GM18526 (cell line): ENCODE results near the gene GALP.
A peak's percentile ranks its signal among the peaks of the same experiment; 100 is the strongest.
"Not testable (repeated sequence)": the region's sequence is repeated elsewhere in the genome, so short reads cannot be mapped to it uniquely, and the experiment has no call there.

Experiments
- POLR2A ChIP-seq: IDR thresholded peaks from 3 replicates; pipeline ENCODE4 v1.6.1; 2011; ENCODE audit not compliant: insufficient read length; ENCODE audit errors: extremely low read depth

Gene GALP

DNA sequence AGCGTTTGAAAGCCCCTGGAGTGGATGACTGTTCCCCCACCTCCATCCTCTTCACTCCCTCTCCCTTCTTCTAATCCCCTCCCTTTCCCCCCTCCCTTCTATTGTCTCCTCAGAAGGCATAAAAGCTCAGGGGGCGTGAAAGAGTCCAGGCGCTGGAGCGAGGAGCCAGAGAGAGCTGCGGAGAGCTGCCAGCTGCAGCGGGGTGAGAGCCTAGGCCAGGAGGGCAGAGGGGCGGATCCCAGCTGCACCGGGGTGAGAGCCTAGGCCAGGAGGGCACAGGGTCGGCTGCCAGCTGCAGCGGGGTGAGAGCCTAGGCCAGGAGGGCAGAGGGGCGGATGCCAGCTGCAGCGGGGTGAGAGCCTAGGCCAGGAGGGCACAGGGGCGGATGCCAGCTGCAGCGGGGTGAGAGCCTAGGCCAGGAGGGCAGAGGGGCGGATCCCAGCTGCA is at the start of gene GALP:
TSS of gene GALP (plus strand) at position 148 of the 447 bp plus-strand sequence. CDS start 1,101 bp downstream, outside the sequence.
- TF ChIP-seq POLR2A = not testable (repeated sequence)

DNA sequence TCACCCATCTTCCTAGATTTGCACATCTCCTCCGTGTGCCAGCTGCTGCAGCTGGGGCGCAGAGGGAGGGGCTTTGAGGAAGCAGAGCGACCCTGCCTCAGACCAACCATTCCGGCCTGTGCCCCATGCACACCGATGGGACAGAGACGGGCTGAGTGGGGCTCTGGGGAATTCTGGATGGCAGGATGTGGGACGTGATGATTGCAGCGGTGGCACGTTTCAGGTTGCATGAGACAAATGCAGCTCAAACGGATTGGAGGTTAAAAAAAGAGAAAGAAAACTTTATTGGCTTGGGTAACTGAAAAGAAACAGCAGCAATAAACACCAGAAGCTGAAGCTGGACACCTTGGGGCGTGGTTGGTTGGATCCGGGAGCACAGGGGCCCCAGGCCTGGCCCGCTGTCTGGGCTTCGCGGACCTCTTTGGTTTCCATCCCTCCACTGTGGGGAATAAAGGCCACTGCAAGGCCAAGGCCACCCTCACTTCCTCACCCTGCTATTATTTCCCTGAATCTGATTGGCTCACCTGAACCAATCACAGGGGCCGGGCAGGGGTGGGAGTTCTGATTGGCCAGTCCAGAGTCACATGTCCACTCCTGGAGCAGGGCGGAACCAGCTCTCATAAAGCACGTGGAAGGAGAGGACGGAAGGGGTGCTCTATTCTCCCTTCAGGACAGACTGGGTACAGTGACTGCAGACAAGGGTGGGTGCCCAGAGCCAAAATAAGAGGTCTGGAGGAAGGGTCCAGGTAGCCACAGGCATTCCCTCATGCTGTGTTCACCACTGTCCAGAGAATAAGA is 48.6 kb upstream of the GALP start:
- no peak for TF ChIP-seq POLR2A

DNA sequence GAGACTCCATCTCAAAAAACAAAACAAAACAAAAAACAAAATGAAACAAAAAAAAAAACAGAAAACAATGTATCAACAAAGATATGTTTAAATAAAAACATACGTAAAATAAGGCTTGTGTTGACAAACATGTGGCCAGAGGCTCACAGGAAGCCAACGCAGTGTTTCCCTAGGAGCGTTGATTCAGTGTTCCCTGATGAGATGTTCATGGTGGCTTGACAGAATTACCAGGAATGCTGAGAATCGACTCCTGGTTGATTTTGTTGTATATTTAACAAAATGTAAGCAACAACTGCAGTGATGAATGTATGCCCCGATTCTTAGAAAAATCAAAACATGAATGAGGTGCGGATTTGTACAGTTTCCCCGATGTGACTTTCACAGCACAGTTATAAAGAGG is 45.8 kb upstream of the GALP start:
- no peak for TF ChIP-seq POLR2A

DNA sequence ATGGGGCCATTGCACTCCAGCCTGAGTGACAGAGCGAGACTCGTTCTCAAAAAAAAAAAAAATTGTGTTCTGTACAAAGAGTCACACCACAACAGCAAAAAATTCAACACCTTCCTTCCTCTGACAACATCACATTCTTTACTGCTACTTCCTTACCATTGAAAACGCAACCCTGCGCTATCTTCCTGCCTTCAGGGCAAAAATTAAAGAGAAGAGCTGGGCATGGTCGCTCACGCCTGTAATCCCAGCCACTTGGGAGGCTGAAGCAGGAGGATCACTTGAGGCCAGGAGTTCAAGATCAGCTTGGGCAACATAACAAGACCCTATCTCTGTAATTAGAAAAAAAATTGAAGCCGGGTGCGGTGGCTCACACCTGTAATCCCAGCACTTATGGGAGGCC is 44.2 kb upstream of the GALP start:
- TF ChIP-seq POLR2A = no peak

DNA sequence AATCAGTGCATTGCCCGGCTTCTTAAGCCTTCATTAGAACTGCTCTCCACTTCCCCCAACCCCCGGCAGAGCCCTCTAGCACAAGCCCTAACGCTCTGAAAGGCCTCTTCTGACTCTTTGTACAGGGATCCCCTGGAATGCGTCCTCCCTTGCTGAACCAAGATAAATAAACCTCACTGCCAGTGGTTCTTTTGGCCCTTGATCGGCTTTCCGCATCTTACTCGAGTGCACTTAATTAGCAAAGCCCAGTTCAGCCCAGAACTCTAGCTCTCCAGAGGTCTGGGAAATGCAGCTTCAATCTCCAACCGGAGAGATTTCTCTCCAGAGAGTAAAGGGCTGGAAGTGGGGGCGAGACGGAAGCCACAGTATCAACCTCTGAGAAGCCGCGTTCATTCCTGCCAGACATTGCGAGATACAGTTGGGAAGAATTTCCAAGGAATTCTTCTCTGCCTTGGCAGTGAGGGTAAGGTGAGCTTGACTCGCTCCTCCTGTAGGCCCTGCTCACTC is 43.4 kb upstream of the GALP start:
- TF ChIP-seq POLR2A = no peak

DNA sequence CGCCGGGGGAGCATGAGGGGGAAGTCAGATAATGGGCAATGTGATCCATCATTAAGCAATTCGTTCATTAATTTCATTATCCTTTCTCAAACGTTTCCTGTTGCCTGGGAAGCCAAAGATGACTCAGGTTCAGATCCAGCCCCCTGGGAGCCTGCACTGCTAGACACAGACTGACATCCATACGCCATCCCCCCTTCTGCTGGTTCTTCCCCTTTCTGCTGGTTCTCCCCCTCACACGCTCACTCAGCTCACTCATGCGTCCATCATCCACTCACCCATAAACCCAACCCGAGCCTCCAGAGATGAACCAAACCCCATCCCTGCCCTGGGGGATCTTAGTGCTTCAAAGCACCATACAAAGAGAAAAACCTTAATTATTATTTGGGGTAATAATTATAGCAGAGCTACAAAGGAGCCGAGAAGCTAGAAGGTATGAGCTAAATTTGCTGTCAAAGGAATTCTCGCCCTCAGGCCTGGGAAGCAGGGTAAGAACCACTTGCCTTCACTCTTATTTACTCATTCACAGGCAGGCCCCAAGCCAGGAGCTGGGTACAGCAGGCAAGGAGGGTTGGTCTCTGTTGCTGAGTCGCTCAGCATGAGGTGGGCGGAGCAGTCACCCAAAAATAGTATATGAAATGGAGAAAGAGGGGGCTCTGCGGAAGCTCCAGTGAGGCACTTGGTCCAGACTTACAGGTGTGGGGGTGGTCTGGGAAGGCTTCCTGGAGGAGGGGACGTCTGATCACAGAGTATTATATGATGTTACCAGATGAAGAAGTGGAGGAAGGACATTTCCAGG is 41.8 kb upstream of the GALP start:
- no peak for TF ChIP-seq POLR2A

DNA sequence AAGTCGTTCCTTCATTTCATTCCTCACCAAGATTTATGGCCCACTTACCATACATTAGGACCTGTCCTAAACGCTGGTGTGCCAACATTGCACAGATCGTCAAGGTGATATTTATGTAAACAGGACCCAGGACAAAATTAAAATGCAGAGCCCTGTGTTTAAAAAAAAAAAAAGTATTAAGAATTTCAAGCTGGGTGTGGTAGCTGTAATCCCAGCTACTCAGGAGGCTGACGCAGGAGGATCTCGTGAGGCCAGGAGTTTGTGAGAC is 41.2 kb upstream of the GALP start:
- TF ChIP-seq POLR2A = no peak

DNA sequence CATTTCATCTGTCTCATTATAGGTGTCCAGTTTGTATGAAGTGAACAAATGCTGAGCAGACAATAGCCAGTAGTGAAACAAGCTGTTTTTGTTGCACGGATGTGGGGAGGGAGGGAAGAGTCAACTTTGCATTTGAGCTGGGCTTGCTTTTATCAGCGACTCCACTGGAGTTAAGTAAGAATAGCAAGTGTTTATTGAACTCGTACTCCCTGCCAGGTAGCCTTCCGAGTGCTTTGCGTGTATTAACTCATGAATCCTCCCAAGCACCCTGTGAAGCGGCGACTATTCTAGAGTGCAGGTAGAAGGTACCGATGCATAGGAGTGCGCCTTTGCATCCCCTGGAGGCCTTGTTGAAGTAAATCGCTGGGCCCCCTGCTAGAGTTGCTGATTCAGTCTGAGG is 39.4 kb upstream of the GALP start:
- TF ChIP-seq POLR2A = no peak

DNA sequence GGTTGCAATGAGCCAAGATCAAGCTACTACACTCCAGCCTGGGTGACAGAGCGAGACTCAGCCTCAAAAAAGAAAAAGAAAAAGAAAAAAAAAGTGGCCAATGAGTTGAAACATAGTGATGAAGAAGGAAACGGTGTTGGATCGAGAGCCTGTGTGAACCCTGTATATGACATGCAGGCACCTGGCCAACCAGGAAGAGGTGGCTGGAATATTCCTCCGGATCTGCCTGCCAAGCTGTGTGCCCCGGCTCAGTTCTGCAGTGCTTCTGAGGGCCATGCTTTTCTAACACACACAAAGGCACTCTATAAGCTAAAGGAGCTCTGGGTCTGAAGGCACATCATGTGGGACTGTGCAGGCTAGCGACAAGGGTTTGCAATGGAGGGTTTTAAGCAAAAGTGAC is 38.4 kb upstream of the GALP start:
- TF ChIP-seq POLR2A = no peak

DNA sequence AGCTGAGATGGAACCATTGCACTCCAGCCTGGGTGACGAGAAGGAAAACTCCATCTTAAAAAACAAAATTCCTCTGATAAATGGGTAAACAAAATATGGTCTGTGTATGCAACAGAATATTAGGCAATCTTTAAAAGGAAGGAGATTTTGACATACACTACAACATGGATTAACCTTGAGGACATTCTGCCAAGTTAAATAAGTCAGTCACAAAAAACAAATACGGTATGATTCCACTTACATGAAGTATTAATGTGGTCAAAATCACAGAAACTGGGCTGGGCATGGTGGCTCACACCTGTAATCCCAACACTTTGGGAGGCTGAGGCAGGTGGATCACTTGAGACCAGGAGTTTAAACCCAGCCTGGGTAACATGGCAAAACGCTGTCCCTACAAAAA is 37.7 kb upstream of the GALP start:
- TF ChIP-seq POLR2A = no peak

DNA sequence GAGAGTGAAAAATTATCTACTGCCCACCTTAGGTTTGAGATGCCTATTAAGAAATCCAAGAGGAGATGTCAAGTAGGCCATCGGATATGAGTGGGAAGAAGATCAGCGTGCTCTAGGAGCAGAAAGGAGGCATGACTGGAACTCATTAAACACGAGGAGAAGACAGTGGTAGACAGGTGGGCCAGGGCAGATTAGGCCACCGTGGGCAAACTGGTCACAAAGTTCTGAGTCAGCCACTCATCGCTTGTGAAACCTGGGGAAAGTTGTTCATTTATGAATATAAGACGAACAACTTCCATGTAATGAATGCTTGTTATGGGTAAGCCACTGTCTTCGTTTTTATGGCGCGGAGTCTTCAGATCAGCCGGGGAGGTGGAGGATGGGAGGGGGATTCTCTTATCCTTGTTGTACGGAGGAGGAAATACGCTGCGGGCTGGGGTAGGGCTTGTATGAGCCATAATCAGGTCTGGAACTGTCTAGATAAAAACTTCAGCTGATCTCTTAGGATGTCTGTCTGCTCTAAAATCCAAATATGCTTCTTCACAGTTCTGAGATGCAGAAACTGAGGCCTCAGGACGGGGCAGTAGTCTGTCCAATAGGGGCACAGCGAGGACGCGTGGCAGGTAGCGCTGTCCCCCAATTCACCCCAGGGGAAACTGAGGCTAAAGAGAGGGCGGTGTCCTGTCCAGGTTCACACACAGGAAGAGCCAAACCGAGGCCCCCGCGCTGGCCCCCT is 35.8 kb upstream of the GALP start:
- no peak for TF ChIP-seq POLR2A

DNA sequence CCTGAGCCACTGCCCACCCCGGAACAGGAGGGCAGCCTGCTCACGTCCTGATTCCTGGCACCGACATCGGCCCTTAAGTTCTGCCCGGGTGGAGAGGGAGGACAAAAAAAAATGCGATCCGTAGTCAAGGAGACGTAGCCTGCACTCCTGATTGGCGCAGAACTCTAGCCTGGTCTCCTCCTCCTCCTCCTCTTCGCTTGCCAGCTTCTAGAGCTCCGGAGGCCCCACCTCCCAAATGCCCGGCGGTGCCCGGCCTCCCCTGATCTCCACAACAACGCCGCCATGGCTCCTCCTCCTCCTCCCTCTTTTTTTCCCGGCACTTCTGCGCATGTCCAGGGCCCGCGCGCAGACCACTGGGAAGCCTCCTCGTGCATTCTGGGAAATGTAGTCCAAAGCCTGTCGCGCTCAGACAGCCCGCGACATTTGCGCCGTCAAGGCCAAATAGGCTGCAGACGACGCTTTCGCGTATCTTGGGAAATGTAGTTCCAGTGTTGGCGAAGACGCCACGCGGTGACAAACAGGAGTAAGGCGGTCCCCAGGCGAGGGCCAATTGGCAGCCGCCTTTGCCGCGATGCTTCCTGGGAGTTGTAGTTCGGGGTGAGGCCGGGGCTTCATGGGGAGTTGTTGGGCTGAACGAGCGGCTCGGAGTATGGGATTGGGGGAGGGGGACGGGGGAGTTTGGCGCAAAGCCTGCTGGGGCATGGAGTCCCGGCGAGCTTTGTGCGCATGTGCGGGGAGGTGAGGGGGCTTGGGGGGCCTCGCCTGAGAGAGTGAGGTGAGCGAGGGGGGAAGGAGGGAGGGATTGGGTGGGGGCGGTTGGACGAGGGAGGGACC is 35.0 kb upstream of the GALP start, which contains the start of gene ZNF444:
TSS of gene ZNF444 (plus strand) at position 705 of the 834 bp plus-strand sequence. CDS start 5,625 bp downstream, outside the sequence.
- TF ChIP-seq POLR2A = peak; percentile 59

DNA sequence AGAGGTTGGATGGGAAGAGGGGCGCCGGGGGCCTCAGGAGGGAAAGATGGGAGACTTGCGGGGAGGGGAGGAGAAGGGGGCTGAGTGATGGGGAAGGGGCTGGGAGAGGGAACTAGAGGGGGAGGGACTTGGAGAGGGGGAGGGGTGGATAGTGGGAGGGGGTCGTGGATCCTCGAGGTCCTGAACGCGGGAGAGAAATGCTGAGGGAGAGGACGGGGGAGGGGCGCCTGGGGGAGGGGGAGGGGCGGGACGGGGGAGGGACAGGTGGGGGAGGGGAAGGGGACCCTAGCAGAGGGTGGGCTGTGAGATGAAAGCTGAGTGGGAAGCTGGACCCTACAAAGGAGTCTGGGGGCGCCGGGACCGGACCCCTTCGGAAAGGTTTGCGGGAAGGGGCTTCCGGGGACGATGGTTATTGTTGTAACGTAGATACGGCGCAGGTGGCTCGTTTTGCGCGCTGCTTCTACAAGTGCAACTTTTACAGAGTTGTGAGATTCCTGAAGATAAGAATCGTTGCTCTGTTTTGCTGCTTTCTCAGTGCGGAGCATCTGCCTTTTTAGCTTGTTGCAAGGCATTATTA is 34.3 kb upstream of the GALP start:
- TF ChIP-seq POLR2A = no peak

DNA sequence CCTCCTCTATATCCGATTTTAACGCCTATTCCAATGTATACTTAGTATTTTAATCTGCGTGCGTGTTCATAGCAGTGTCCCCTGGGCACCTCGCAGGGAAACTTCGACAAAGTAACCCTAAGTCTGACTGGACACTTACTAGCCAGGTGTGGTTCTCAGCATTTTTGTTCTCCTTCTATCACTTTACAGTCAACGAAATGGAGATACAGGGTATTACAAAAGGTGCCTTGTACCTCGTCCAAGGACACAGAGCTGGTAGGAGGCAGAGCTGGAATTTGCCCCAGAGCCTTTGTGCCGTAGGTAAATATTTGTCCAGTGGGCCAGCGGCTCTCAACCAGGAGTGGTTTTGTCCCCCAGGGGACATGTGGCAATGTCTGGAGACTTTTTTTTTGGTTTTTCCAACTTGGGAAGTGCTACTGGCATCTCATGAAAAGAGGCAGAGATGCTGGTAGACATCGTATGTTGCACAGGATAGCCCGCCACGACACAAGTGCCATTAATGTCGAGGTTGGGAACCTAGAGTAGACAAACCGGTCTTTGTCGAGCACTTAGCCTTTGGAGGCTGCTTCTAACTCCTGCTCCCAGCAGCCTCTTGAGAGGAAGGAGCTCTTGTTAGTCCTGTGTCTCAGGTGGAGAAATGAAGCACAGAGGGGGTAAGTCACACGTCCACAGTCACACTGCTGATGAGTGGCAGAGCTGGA is 33.6 kb upstream of the GALP start:
- no peak for TF ChIP-seq POLR2A

DNA sequence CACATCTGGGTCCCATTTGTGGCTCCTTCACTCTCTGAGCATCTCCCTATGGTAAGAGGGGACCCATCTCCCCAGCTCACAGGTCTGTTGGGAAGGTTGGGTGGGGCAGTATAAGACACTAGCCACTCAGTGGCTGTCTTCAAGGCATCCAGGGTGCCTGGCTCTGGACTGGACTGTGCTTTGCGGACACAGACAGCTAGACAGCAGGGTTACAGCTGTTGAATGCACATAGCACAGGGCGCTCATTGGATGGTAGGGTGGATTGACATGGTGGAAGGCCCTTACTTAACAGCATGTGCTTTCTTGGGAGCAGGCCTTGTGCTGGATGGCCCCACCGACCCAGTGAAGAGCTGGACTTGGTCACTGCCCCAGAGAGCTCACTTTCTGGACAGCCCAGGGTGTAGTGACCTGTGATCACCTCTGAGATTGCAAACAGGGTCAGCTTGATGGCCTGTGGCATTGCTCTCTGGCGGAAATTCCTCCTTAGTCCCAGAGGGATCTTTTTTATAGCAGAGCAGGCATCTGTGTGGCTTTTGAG is 32.8 kb upstream of the GALP start:
- TF ChIP-seq POLR2A = no peak
